Upper lobe of left lung (tissue), 4 donors: ENCODE data around the gene CXCL14.

Experiments used
- CTCF ChIP-seq, 6 experiments: fragments of 450-650 bp in 4 of 6; fragments of 200-600 bp in 2 of 6; sonication (generic) in 2 of 6; IDR thresholded peaks; one replicate each; pipeline ENCODE4 v1.5.1; 2016 to 2019; ENCODE audit warnings: antibody characterized with exemption in 6 of 6
- POLR2A ChIP-seq, 4 donors: fragments of 450-650 bp; IDR thresholded peaks; one replicate each; pipeline ENCODE4 v1.5.1; 2016 to 2017; ENCODE audit warnings: antibody characterized with exemption in 4 of 4, mild to moderate bottlenecking in 2 of 4

- TF ChIP-seq CTCF (IDR thresholded peaks at IDR 0.05) (no peak), POLR2A (IDR thresholded peaks at IDR 0.05) (no peak)
Observed at GRCh38 chr5:135593886-135594285, 15.1 kb upstream of the CXCL14 start.
